GM19193 (cell line): Measurements from ENCODE around the gene TTLL5.

Experiments
- POLR2A ChIP-seq: IDR thresholded peaks from 4 replicates; pipeline ENCODE4 v1.6.1; 2011; ENCODE audit not compliant: insufficient read depth, insufficient read length; ENCODE audit errors: extremely low read depth

Gene TTLL5

GRCh38 chr14:75702616-75703261 is 41.7 kb downstream of the TTLL5 start:
- no peak for TF ChIP-seq POLR2A

DNA sequence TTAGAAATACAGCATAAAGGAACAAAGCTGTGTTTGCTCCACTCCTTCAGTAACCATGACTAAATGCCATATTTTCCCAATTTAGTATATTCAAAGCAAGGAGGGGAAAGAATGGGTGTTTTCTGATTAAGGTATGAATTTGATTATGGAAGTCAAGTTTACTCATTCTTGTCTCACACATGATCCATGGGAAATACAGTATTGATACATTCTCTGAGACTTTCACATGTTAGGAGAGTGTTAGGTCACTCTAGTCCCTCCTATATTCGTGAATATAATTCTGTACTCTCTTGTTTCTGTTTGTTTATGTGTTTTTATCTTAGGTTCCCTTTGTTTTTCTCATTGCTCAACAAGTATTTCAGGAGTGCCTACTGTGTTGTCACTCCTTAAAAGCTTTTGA is 42.4 kb downstream of the TTLL5 start:
- TF ChIP-seq POLR2A = no peak

DNA sequence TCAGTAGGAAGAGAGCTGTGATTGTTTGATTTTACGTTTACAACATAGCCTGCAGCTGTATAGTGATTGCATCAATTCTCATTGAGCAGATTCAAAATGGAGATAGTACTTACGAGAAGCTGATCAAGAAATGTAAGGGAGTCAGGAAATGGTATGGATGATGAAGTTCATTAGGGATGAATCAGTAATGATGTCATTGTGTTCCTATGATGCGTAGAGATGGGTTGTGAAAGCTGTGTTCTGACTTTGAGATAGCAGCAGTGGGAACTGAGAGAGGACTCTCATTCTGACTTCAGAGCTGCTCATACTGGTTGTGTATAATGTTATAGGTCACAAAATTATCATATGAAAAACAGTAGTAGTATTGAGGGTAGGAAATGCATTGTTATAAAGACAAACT is 44.0 kb downstream of the TTLL5 start:
- TF ChIP-seq POLR2A = no peak

GRCh38 chr14:75709207-75709812 is 48.3 kb downstream of the TTLL5 start:
- TF ChIP-seq POLR2A = no peak

DNA sequence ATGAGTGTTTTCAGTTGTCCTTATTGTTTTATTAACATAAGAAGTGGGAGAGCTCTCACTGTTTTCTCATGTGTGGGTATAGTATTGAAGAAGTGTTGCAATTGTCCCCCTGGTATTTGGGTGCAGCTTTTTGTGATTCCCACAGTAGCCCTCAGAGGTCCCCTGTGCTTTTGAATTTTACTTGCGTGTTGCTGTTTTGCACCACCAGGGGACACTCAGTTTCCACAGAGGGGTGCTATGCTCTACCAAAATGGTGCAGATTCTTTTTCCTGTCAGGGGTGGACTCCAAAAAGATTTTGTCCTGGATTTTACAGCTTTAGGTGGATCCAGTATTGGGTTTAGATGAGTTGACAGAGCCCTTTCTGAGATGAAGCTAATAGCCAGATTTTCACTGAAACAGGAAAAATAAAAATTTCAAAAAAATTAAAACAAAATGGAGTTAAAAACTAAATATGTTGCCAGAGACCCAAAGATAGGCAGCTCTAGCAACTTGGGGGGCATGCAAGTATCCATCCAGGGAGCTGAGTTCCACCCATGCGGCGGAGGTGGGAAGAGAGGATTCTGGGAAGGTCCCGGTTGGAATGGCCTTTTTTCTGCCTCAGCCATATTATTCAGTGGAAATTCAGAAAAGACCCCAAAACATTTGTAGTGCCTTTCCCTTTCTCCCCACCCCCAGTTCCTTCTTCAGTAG is 50.2 kb downstream of the TTLL5 start:
- TF ChIP-seq POLR2A = no peak

DNA sequence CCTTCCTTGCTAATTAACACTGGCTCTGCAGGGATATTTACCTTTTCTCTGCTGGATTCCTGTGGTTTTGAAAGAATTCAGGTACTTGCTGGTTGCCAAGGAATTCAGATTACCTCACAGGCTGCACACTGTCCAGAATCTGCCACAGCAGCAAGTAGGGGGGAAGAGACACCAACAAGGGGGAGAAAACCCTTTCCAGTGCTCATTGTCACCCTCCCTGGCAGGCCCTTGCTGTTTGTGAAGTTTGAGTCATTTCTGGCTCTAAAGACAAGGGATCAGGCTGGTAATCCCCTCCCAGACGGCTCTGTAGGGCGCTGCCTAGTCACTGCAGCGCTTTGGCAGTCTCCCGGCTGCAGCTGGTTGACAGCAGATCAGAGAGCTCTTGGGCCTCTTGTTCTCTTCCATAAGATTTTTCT is 50.8 kb downstream of the TTLL5 start:
- TF ChIP-seq POLR2A = no peak

GRCh38 chr14:75714991-75715390 is 53.9 kb downstream of the TTLL5 start:
- TF ChIP-seq POLR2A = no peak

GRCh38 chr14:75715926-75716780 is 55.1 kb downstream of the TTLL5 start:
- TF ChIP-seq POLR2A = no peak

GRCh38 chr14:75717729-75718128 is 56.7 kb downstream of the TTLL5 start:
- TF ChIP-seq POLR2A = no peak

DNA sequence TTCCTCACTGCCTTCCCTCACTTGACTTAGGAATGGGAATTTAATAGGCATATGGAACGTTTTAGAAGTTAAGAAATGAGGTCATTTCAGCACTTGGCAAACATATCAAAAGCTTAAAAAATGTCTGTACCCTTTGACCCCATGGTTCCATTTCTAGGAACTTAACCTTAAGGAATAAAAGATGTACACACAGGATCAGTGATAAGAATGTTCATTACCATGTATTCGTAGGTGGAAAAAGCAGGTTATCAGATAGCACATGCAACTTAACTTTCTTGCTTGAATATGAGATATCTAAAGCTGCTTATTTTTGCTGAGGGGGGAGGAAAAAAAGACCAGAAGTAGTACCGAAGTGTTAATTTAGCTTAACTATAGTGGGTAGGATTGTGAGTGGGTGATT is 57.2 kb downstream of the TTLL5 start:
- no peak for TF ChIP-seq POLR2A

DNA sequence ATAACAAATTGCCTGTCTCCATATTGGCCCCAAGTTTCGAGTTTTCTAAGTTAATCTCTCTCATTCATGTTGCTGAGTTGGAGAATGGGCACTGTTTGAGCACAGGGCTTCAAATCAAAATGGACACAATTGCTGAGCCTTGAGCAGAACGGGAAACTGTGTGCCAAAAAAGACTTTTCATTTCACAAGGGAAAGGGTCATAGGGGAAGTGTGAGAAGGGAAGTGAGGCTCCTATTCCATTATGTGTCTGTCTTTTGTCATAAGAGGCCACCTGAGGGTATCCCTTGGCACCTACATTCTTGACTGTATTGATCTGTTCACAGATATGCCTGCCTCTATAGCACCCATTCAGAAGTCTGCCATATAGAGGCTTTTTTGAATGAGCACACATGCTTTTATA is 59.1 kb downstream of the TTLL5 start:
- no peak for TF ChIP-seq POLR2A

DNA sequence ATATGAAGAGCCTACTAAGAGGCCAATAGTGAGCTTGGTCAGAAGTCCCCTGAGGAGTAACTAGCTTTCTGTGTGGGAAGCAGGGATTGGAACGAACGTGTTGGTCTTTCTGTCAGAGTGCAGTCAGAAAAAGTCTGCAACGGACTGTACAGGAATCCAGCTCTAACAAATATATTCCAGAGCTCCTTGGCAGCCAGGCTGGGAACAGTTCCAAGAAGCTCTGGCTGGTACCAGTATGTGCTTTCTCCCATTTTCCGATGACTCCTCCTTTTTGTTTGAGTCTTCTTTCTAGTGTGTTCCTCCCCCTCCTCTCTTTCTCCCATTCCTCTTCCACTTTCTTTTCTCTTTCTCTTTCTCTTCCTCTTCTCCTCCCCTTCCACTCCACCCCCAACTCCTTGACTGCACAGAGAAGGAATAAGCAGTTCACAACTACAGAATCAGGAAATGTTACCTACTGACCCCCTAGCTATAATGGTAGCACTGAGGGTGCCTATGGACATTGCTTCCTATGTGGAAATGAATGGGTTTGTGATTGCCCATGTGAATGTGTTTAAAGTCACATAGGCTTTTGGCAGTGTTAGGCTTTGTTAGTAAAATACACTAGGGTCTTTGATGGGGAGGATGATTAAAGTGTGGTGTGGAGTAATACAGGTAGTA is 59.9 kb downstream of the TTLL5 start:
- no peak for TF ChIP-seq POLR2A

- no peak for TF ChIP-seq POLR2A
These were observed 62.7 kb downstream of the TTLL5 start for GRCh38 chr14:75723716-75724115.

DNA sequence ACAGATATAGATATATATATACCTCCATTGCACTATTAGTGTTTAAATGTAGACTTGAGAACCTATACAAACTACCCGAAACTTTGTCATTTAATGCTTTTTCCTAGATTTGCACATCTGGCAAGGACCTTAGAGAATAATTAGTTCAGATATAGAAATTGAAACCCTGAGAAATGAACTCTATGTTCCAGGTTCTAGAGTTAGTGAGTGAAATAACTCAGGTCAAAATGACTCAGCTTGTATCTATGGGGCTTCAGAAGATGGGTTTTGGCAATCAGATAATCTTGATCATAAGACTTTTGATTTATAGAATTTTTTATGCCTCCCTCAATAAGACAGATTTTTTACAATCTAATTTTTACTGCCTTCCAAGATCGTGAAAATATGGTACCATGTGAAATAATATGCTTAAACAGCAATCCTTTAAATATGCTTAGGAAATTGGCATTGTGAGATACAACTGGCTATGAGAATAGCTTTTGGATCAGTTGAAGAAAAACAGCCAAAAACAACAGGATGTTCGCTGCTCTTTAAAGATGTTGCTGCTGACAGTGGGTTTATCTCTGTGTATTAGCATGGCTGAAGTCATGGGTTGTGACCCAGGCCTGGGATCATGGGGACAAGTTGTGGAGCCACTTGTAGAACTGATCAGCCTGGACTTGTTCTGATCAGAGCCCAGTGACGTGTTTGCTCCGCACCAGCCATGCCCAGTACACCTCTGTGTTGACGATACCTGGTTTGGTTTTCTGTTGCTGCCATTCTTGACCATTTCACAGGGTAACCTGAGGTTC is 63.6 kb downstream of the TTLL5 start:
- no peak for TF ChIP-seq POLR2A
